ENCODE data around the gene PREP. TPM values are rescaled to one million over a fixed set of nuclear protein-coding genes. Genes with fewer than 3 reads are reported as not detected.

The PREP gene
- total and polyA plus RNA-seq, 2 of the 8 experiments (the other 6 are each of a cell fraction or from before 2014, with no cell fraction given), result 26.8 to 70.0 TPM

GRCh38 chr6:105250533-105250932, 152.3 kb downstream of the PREP start (continued):
- no peak for TF ChIP-seq CHD7 (IDR thresholded peaks at IDR 0.05; ENCODE audit: insufficient replicate concordance, low read length)
- TF ChIP-seq RNF2 (IDR thresholded peaks at IDR 0.05; ENCODE audit: borderline replicate concordance, low read depth, low read length, missing control alignments, poor library complexity, severe bottlenecking), result no peak
- no peak for TF ChIP-seq SIX5 (IDR thresholded peaks at IDR 0.05; ENCODE audit: low read depth, low read length)

Measured in H1 (cell line).